HG02642 (cell line): ENCODE data around the gene MDK.
A peak's percentile ranks its signal among the peaks of the same experiment; 100 is the strongest.

Experiments used
- ATAC-seq: cut with Tn5 transposase; IDR thresholded peaks from one replicate; pipeline ENCODE4 v1.9.1; 2021; ENCODE audit warnings: mild to moderate bottlenecking; ENCODE audit not compliant: unreplicated experiment, poor library complexity

The MDK gene, protein sequence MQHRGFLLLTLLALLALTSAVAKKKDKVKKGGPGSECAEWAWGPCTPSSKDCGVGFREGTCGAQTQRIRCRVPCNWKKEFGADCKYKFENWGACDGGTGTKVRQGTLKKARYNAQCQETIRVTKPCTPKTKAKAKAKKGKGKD

GRCh38 chr11:46381048-46381818 lies at the start of gene MDK:
MDK (plus strand) TSS chr11:46381669; CDS start chr11:46382058, 389 bp downstream.
- peak; percentile 18 for ATAC-seq

DNA sequence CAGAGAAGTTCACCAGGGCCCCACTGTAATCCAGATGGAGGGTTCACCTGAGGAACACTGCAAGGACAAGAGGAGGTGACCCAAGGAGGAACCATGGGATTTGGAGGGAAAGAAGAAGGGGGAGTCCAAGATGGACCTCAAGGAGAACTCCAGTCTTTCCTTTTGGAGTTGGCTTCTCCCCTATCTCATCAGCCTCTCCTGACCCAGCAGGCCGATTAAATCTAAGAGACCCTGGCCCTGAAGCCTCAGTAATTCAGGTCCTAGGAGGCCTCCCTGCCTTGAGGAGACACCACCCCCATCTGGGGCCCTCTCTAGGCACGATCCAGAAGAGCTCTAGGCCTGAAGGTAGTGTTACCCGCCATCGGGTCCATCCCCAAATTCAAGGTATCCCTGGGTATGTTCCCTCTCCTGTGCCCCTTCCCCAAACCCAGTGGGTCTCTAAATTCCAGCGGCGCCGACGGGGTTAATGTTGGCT lies 49.3 kb upstream of the MDK start:
- ATAC-seq, result no peak

GRCh38 chr11:46332568-46333393 lies 48.7 kb upstream of the MDK start:
- ATAC-seq, result no peak

GRCh38 chr11:46333394-46333947 lies 48.0 kb upstream of the MDK start:
- ATAC-seq, result no peak

- ATAC-seq, result no peak
Observed at GRCh38 chr11:46334211-46334610, 47.3 kb upstream of the MDK start.

GRCh38 chr11:46335271-46335670 lies 46.2 kb upstream of the MDK start:
- no peak for ATAC-seq

- ATAC-seq, result no peak
Observed at GRCh38 chr11:46335890-46336562, 45.4 kb upstream of the MDK start.

DNA sequence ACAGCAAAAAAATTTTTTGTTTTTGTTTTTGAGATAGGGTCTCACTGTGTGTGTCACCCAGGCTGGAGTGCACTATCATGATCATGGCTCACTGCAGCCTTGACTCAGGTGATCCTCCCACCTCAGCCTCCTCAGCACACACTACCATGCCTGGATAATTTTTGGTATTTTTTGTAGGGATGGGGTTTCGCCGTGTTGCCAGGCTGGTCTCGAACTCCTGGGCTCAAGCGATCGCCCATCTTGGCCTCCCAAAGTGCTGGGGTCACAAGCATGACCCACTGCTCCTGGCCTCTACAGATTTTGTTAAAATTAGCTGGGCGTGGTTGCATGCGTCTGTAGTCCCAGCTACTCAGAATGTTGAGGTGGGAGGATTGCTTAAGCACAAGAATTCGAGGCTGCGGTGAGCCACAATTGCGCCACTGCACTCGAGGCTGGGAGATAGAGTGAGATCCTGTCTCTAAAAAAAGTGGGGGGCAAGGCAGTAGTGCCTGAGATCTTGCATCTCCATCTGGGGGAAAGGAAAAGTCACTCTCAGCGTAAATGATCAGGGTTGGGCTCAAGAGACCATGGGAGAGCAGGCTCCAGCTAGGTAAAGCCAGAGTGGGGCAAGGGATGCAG lies 44.8 kb upstream of the MDK start:
- no peak for ATAC-seq

DNA sequence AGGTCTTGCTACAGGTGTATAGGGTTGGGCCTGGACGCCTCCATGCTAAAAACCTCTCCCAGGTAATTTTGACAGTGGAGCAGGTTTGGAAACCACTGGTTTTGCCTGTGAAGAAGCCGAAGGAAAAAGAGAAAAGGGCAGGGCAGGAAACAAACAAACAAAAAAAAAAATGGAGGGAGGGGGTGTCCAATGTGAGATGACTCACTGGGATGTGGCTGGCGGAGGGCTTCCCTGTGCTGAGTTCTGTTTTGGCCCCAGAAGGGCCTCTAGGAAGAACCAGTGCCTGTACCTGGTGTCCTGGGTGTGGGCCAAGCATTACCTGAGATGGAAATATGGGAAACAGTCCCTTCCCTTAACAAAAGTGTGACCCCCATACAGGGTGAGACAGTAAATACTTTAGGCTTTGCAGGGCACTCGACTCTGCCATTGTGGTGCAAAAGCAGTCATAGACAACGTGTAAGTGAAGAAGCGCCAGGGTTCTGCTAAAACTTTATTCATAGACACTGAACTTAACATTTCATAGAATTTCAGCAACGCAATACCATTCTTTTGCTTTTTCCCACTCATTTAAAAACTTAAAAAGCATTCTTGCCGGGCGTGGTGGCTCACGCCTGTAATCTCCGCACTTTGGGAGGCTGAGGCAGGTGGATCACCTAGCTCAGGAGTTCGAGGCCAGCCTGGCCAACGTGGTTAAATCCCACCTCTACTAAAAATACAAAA lies 43.7 kb upstream of the MDK start:
- no peak for ATAC-seq

DNA sequence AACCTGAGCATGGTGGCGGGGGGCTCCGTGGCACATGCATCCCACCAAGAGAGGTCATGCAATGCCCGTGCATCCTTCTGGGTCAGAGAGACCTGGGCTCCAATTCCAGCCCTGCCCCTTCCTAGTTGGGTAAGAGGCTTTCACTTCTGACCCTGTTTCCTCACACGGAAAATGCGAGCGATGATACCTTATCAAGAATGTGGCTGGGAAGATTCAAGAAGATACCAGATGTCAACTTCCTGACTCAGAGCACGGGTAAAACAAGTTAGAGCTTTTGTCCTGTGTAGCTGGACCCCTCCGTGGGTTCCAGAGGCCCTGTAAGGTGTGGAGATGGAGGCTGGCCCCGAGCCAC lies 42.9 kb upstream of the MDK start:
- ATAC-seq, result no peak

GRCh38 chr11:46338988-46339666 lies 42.3 kb upstream of the MDK start:
- no peak for ATAC-seq

- ATAC-seq, result no peak
Observed at GRCh38 chr11:46339816-46340215, 41.7 kb upstream of the MDK start.

DNA sequence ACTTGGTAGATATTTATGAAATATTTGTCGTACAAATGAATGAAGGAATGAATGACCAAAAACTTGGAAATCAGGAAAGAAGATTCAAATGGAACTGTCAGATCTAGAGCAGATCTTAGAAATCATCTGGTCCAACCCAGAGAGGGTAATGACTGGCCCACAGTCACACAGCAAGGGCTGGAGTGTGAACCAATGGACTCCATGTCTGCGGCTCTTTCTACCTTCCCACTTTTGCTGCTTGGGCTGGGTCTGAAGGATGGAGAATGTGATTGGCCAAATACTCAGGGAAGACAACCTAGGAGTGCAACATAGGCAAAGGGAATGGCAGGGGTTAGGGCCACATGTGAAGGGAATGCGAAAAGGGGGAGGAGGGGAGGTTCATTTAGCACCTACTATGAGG lies 40.0 kb upstream of the MDK start:
- no peak for ATAC-seq

DNA sequence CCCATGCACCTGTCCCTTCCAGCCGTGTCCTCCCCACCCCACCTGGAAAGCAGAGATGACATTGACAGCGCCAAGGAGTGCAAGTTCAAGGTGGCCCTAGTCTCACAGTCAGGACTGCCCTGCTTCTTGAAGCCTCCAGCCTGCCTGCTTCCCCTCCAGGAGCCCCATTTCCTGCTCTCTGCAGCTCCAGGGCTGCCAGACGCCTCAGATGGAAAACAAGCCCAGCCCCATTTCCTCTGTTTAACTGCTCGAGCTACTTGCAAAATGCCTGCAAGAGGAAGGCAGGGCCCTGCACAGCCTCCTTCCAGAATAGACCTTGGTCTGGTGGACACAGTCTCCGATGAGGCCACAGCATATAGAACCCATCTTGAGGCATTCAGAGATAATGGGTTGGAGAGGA lies 39.2 kb upstream of the MDK start:
- no peak for ATAC-seq

GRCh38 chr11:46343520-46343919 lies 37.9 kb upstream of the MDK start:
- ATAC-seq, result no peak

GRCh38 chr11:46345131-46345597 lies 36.3 kb upstream of the MDK start:
- ATAC-seq, result no peak

- no peak for ATAC-seq
Observed at GRCh38 chr11:46345881-46346484, 35.5 kb upstream of the MDK start.

DNA sequence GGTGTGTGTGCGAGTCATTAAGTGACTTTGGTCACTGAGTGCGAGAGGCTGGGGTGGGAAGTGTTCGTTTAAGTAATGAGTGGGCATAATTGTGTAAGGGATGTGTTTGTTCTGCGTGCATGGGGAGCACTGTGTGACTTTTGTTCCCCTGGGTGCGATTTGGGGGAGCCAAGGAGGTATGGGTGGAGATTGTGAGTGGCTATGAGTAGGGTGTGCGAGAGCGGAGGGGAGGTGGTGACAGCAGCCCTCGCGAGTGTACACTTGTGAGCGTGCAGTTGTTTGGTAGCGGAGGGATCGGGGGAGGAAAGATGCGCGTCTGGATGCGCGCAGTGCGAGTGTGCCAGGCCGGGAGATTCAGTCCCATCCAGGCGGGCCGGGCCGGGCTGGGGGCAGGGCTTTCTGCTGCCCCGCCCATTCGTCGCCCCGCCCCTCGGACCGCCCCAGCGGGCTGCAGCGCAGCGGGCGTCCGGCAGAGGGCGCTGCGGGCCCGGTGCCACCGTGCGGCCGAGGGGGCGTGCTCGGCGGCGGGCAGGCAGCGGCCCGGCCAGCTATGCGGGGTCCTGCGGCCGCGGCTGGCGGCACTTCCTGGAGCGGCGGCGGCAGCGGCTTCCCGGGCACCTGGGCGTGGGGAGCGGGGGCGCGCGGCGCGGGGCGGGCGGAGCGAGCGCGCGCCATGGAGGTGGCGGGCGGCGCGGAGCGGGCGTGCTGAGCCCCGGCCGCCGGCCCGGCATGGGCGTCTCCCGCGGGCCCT lies 34.4 kb upstream of the MDK start, which contains the start of gene DGKZ:
TSS of gene DGKZ (plus strand) at position 578 of the 751 bp plus-strand sequence. CDS start 197 bp downstream, outside the sequence.
- ATAC-seq, result peak; percentile 72
